ENCODE measurements around the gene SH3BP1.
"Not testable (repeated sequence)": the region's sequence is repeated elsewhere in the genome, so short reads cannot be mapped to it uniquely, and the experiment has no call there.

The SH3BP1 gene

GRCh38 chr22:37633625-37634416, 5.6 kb upstream of the SH3BP1 start:
- peak; percentile 92 to 93 for DNase-seq

GRCh38 chr22:37634417-37634924, 5.0 kb upstream of the SH3BP1 start:
- no peak for DNase-seq

GRCh38 chr22:37635157-37635556, 4.3 kb upstream of the SH3BP1 start:
- DNase-seq, result no peak

DNA sequence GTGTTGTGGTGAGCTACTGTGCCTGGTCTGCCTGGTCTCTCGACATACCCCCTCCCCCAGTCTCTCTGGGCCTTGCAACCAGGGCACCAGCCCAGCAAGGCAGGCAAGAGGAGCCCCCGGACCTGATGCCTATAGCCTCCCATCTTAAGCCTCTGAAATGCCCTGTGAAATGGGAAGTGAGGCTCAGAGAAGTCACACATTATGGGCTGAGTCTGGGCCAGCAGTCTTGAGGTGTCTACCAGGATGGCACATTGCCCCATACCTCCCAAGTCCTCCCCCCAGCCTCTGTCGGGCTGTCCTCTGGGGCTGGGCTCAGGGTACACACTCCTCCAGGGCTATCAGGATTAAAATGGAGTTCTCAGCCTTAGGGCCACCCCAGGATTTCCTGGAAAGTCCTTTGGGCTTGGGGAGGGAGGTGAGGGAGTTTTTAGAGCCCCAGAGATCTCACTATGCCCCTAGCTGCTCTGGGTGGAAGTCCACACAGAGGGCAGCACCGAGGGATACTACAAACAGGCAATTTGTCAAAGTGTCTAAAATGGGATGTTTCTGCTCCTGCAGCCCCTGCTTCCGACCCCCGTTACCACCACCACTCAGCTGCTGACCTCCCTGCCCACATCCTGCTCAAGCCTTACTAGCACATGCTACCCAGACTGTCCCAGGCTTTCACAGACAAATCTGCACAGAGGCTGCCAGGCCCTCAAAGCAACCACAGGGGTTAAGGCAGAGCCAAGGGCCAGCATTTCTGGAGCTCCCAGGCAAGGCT, 3.1 kb upstream of the SH3BP1 start:
- DNase-seq, result peak; percentile 65 to 68

DNA sequence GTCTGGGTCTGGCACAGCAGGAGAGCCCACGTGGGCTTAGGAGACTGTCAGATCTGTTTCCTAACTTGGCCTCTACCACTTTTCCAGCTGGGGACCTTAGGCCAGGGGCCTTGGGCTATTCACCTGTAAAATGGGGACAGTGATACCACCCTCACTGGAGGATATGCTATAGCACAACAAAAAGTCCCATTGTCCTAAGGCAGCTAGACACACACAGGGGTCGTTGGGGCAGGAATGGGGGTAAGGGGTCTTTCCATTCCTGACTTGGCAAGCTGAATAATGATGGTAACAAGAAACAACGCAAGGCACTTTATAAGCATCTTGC, 2.6 kb upstream of the SH3BP1 start:
- no peak for DNase-seq

DNA sequence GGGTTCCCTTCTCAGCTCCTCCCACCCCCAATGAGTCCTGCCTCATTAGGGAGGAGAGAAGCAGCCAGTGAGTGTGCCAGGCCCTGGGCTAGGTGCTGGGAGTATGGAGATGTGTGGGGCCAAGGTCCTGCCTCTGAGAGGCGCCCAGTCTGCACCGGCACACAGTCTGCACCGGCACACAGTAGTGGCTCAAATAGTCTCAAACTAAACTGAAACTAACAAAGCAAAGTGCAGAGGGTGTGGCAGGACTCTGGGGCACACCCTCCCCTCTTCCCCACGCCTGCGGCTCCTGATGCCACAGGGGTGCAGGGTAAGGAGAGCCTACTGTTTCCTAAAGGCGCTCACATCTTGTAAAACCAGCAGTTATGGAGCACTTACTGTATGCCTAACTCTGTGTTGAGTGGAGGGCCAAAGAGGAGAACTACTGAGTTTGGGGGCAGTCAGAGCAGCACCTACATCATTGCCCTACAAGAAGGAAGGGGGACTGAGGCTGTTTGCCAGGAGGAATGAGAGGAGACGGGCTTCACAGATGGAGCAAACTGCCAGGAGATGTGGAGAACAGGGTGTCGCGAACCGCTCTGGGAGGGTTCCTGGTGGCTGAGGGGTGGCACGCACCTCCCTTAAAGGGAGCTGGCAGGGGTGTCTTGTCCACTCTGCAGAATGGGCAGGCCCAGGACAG, 939 bp upstream of the SH3BP1 start:
- DNase-seq, result no peak

- peak; percentile 54 to 68 for DNase-seq
Measured at GRCh38 chr22:37639771-37640590, 512 bp downstream of the SH3BP1 start.

GRCh38 chr22:37640591-37641560, 1.4 kb downstream of the SH3BP1 start:
- no peak for DNase-seq

- no peak for DNase-seq
Measured at GRCh38 chr22:37641561-37641949, 2.1 kb downstream of the SH3BP1 start.

DNA sequence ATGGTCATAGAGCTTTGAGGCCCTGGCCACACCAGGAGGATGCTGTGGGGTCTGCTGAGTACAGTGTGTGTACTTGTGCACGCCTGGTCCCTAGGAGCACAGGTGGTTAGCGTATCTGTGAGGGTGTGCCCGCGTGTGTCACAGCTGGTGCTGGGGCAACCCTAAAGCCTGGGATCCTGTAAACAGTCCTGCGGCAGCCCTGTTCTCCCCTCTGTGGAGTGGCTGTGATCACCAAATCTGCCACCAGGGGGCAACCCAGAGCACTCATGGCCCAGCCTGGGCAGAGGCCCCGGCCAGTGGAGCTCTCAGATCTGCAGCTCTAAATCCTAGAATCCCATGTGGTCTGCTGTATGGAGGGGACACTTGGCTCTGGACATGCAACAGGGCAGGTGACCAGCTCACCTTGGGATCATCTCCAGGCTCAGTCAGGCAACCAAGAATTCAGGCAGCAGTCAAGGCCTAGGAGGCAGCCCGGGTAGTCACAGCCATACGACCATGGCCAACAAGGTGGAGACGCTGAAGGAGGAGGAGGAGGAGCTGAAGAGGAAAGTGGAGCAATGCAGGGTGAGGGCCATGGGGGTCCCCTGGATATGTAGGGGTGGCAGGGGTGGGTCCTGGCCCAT, 3.9 kb downstream of the SH3BP1 start:
- DNase-seq, result peak; percentile 51 to 64

- no peak for DNase-seq
Measured at GRCh38 chr22:37647317-37647716, 7.8 kb downstream of the SH3BP1 start.

GRCh38 chr22:37647928-37648327, 8.5 kb downstream of the SH3BP1 start:
- DNase-seq, result no peak

DNA sequence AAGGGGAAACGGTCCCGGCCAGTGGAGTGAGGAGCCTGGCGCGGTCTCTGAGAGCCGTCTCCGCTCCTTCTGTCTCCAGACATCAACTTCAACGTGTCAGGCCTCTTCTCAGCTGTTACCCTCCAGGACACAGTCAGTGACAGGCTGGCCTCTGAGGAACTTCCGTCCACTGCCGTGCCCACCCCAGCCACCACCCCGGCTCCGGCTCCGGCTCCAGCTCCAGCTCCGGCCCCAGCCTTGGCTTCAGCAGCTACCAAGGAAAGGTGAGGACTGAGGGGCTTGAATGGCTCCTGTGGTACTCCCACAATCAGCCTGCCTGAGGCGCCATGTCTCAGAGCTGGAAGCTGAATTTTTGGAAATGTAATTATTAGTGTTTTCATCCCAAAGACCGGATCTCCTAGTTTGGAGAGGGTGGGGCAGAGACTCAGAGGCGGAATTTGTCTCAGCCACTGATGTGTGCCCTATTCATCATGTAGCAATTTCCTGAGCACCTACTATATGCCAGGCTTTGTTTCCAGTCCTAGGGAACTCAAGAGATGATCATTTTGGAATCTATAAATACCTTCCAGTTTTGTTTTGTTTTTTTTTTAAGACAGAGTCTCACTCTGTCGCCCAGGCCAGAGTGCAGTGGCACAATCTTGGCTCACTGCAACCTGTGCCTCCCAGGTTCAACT, 11.1 kb downstream of the SH3BP1 start:
- DNase-seq, result no peak

GRCh38 chr22:37654563-37655251, 15.2 kb downstream of the SH3BP1 start:
- no peak for DNase-seq

GRCh38 chr22:37655252-37655563, 15.7 kb downstream of the SH3BP1 start:
- no peak for DNase-seq

DNA sequence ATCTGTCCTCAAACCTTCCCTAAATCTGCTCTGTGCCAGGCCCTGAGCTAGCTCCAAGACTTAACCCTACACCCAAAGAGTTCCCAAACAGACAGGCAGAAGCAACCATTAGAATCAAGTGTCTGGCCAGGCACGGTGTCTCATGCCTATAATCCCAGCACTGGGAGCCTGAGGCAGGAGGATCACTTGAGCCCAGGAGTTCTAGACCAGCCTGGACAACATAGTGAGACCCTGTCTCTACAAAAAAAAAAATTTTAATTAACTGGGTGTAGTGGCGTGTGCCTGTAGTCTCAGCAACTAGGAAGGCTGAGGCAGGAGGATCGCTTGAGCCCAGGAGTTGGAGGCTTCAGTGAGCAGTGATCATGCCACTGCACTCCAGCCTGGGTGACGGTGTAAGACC, 17.1 kb downstream of the SH3BP1 start:
- DNase-seq, result not testable (repeated sequence)

DNA sequence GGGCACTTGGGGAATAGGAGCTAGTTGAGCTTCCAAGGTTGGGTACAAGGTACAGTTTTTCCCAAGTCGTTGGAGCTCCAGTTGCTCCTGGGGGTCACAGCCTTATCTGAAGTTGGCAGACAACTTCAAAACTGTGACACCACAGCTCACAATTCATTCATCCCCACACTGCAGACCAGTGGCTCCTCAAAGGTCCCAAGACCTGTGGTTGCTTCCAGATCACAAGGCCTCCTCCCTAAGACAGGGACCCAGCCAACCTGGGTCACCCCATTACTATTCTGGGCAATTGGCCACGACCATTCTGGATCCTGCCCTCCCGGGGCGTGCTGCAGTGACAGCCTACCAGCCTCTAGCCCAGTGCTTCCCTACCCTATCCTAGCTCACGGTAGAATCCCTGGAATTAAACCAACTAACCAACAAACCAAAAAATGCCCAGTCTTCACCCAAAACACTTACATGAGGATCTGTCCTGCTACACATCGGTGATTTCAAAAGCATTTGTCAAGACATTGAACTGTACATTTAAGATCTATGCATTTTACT, 18.2 kb downstream of the SH3BP1 start:
- DNase-seq, result no peak

- DNase-seq, result peak; percentile 98 to 99
Measured at GRCh38 chr22:37658133-37659065, 18.9 kb downstream of the SH3BP1 start, which contains the start of gene PDXP. TSS of gene PDXP (plus strand) at chr22:37658723. CDS start at chr22:37658783, 60 bp downstream.

Measured in AML-193 (cell line).